A673 (cell line): Measurements from ENCODE around the gene HMOX1.

Experiments used
- EZH2 ChIP-seq: fragments of 200-600 bp; sonication (generic); IDR thresholded peaks from 2 replicates; pipeline ENCODE4 v1.6.1; 2017; ENCODE audit warnings: borderline replicate concordance, low read depth, mild to moderate bottlenecking, mixed read lengths, antibody characterized with exemption, low read length; ENCODE audit not compliant: poor library complexity, severe bottlenecking
- TF ChIP-seq, protein P1 (sequence below): fragments of 300-800, 200-600 bp; sonication (generic); conservative IDR thresholded peaks from 2 replicates; pipeline ENCODE4 v1.5.1; 2017; ENCODE audit warnings: low read depth, mild to moderate bottlenecking, antibody characterized with exemption, low read length, moderate library complexity, mixed read lengths

DNA sequence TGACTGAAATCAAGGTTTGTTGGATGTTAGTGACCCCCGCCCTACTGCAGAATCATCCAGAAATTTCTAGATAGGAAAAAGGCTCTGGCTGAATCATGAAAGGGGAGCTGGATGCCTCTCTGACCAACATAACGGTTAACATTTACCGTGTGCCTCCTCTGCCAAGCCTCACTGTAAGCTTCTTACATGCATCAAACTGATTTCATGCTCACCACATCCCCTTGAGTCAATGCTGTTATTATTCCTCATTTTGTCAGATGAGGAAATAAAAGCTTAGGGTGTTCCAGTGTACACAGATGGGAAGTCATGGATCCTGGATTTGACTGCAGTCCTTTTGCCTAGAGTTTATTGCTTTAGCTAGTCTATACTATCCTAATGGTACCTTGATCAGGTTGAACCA is 5.9 kb upstream of the HMOX1 start:
- TF ChIP-seq, protein P1, sequence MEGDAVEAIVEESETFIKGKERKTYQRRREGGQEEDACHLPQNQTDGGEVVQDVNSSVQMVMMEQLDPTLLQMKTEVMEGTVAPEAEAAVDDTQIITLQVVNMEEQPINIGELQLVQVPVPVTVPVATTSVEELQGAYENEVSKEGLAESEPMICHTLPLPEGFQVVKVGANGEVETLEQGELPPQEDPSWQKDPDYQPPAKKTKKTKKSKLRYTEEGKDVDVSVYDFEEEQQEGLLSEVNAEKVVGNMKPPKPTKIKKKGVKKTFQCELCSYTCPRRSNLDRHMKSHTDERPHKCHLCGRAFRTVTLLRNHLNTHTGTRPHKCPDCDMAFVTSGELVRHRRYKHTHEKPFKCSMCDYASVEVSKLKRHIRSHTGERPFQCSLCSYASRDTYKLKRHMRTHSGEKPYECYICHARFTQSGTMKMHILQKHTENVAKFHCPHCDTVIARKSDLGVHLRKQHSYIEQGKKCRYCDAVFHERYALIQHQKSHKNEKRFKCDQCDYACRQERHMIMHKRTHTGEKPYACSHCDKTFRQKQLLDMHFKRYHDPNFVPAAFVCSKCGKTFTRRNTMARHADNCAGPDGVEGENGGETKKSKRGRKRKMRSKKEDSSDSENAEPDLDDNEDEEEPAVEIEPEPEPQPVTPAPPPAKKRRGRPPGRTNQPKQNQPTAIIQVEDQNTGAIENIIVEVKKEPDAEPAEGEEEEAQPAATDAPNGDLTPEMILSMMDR, result no peak
- TF ChIP-seq EZH2, result no peak
